ENCODE results near the gene DSCAML1.

Gene DSCAML1

DNA sequence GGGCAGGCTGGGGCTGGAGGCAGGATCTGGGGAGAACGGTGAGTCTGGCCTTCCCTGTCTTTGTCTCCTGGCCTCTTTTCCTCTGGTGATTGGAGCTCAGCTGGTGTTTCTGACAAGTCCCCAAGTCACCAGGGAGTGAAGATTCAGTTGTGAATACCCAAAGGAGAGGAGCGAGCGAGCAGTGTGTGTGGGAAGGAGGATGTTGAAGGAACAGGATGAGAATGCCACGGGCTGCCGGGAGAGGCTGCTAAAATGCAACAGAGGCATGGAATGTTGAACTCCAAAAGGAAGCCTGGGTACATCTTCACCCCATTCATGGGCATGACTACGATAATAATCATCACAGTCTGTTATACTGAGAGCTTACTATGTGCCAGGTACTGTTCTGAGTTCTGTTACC lies 306.1 kb downstream of the DSCAML1 start:
- DNase-seq = no peak

DNA sequence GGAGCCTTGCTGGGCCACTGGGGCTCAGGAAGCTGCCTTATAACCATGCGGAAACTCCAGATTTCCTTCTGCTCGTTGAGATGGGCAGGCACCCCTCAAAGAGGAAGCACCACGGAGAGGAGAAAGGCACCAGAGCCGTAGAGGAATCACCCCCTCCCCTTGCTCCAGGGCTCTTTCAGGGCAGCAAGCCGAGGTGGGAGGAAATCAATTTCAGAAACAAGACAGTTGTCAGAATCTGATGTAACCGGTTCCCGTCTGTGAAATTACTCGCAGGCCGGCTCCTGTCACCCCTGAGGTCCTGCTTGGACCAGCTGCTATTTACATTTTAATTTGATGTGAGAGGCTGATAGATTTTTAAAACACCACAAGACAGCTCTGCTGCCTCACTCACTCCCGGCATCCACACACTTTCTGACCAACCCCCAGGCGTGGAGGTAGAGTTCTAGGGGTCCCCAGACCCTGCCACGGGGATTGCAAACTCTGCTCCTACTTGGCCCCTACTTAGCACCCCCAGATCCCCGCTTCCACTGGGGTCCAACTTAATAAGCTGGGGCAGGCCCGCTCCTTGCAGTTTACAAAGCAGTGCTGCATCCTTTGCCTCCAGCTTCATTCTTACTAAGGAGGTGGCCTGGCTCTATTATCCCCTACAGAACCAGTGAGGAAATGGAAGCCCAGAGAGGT lies 306.9 kb downstream of the DSCAML1 start:
- H3K4me1 Mint-ChIP-seq = no peaks in the 10 kb centered on the region
- ATAC-seq (no peak), DNase-seq (no peak)
- no peak overlapping the region for H3K27ac Mint-ChIP-seq
- H3K4me3 Mint-ChIP-seq = no peak overlapping the region
- peaks cover 20% of the 10 kb centered on the region for H3K27me3 Mint-ChIP-seq
- H3K9me3 Mint-ChIP-seq = no peaks in the 10 kb centered on the region
- H3K36me3 Mint-ChIP-seq (ENCODE audit: low read depth) = no peaks in the 10 kb centered on the region

More for the DNA sequence above, 306.1 kb downstream of the DSCAML1 start:
- peaks cover 20% of the 10 kb centered on the region for H3K27me3 Mint-ChIP-seq
- H3K4me3 Mint-ChIP-seq = no peak overlapping the region
- no peaks in the 10 kb centered on the region for H3K36me3 Mint-ChIP-seq (ENCODE audit: low read depth)
- H3K4me1 Mint-ChIP-seq = no peaks in the 10 kb centered on the region
- no peak for ATAC-seq
- H3K9me3 Mint-ChIP-seq = no peaks in the 10 kb centered on the region
- no peak overlapping the region for H3K27ac Mint-ChIP-seq

DNA sequence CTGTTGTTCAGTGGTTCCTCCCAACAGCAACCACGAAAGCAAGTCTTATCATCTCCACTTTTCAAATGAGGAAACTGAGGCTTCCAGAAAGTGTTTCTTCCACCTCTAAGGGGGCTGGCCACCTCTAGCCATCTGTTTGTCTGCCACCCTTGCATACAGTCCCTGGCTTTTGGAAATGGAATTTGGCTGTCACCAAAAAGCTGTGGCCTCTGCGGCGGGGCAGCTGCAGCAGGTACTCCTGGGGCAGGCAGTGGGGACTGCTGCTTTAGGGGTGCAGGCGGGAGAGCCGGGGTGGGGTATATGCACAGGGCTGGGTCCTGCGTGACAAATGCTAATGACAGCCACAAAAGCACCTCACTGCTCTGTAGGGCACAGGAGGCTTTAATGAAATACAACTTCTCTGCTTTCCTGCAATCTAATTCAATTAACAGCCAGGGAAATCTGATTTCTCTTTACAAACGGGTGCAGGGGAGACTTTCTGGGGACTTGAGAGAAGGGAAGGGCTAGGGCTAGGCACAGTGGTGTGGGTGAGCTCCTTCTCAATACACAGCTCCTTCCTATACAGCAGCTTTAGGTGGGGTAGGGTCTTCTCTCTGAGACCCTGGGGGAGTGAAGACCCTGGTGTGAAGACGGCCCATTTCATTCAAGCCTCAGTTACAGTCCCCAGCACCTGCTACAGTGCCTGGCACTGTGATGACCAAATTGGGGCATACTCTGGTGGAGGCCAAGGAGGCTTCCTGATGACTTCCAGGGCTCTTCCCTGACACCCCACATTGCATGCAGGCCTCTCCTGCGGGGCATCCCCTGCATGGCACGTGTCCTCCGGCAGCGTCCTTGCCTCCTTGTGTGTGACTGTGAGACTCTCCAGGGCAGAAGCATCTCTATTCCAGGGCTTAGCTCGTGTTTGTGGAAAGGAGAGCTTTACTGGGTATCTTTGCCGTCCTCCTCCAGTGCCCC lies 307.7 kb downstream of the DSCAML1 start:
- no peak overlapping the region for H3K4me3 Mint-ChIP-seq
- H3K27me3 Mint-ChIP-seq = peaks cover 17% of the 10 kb centered on the region
- DNase-seq = no peak
- H3K36me3 Mint-ChIP-seq (ENCODE audit: low read depth) = no peaks in the 10 kb centered on the region
- no peak for ATAC-seq
- no peak overlapping the region for H3K27ac Mint-ChIP-seq
- H3K9me3 Mint-ChIP-seq = no peaks in the 10 kb centered on the region
- no peaks in the 10 kb centered on the region for H3K4me1 Mint-ChIP-seq

DNA sequence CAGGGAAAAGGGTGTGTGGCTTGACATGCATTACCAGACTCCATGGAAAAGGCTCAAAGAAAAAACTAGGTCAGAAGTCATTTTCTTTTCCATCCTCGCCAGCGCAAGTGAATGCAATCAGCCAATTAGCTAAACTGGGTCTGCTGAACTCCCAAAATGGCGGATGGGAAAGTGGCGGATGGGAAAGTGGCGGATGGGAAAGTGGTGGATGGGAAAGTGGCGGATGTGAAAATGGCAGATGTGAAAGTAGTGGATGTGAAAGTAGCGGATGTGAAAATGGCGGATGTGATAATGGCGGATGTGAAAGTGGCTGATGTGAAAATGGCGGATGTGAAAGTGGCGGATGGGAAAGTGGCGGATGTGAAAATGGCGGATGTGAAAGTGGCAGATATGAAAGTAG lies 311.0 kb downstream of the DSCAML1 start:
- no peak for DNase-seq
- H3K27ac Mint-ChIP-seq = no peak overlapping the region
- no peak for ATAC-seq
- no peaks in the 10 kb centered on the region for H3K4me1 Mint-ChIP-seq
- H3K4me3 Mint-ChIP-seq = no peak overlapping the region
- H3K9me3 Mint-ChIP-seq = no peaks in the 10 kb centered on the region
- no peaks in the 10 kb centered on the region for H3K36me3 Mint-ChIP-seq (ENCODE audit: low read depth)
- peaks cover 9% of the 10 kb centered on the region for H3K27me3 Mint-ChIP-seq

DNA sequence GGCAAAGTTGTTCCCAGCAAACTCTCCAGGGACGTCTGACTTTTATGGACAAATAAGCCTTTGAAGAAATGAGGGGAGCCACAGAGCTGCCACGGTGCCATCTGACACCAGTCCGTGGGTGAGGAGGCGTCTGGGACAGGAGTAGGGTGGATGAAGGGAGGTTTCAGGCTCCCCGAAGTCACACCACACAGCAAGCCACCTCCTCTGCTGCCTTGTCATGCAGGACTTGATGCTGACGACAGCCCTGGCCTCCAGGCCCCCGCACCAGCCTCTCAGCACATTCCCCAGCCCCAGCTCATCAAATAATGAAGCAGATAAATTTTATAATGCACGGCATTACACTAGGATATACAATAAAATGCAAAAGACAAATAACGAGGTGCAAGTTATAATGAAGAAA lies 312.9 kb downstream of the DSCAML1 start:
- H3K27me3 Mint-ChIP-seq = peaks cover 1% of the 10 kb centered on the region
- no peaks in the 10 kb centered on the region for H3K36me3 Mint-ChIP-seq (ENCODE audit: low read depth)
- no peaks in the 10 kb centered on the region for H3K4me1 Mint-ChIP-seq
- no peaks in the 10 kb centered on the region for H3K9me3 Mint-ChIP-seq
- no peak for DNase-seq
- no peak overlapping the region for H3K27ac Mint-ChIP-seq
- no peak overlapping the region for H3K4me3 Mint-ChIP-seq
- ATAC-seq = no peak

DNA sequence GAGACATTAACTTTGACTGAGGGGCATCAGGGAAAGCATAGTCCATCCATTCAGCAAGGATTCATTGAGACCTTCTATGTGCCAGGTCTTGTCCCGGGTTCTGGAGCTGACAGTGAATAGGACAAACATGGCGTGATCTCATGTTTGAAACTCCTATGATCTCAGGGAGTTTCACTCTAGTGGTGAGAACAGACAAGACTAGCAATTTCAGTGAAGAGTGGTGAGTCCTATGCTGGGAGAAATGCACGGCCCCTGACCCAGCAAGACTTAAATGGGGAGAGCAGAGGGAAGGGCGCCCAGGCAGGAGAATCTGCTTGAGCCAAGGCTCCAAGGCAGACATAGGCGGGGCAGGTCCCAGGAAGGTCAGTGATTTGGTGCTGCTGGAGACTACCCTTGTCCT lies 313.6 kb downstream of the DSCAML1 start:
- Mint-ChIP-seq H3K27ac (no peak overlapping the region), H3K9me3 (no peaks in the 10 kb centered on the region), H3K27me3 (peaks cover 1% of the 10 kb centered on the region), H3K4me3 (no peak overlapping the region), H3K36me3 (ENCODE audit: low read depth) (no peaks in the 10 kb centered on the region), H3K4me1 (no peaks in the 10 kb centered on the region)
- ATAC-seq (no peak), DNase-seq (no peak)

DNA sequence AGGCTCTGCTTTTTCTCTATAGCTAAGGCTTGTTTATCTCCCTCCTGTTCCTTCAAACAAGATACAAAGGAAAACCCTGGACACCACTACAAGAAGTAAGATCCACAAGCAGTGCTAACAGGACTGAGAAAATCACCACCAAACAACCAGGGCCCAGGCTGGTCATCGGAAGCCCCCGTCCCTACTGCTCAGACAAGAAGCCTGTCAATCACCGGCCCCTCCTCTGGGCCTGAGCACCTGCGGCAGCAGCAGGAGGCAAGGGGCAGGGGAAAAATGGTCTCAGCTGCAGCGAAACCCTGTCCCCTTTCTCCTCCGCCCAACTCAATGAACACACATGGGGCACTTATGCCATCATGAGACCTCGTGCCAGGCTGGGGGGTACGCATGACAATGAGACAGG lies 314.1 kb downstream of the DSCAML1 start:
- H3K36me3 Mint-ChIP-seq (ENCODE audit: low read depth) = no peaks in the 10 kb centered on the region
- no peaks in the 10 kb centered on the region for H3K9me3 Mint-ChIP-seq
- ATAC-seq (no peak), DNase-seq (no peak)
- H3K27ac Mint-ChIP-seq = no peak overlapping the region
- H3K4me3 Mint-ChIP-seq = no peak overlapping the region
- H3K4me1 Mint-ChIP-seq = no peaks in the 10 kb centered on the region
- peaks cover 1% of the 10 kb centered on the region for H3K27me3 Mint-ChIP-seq

DNA sequence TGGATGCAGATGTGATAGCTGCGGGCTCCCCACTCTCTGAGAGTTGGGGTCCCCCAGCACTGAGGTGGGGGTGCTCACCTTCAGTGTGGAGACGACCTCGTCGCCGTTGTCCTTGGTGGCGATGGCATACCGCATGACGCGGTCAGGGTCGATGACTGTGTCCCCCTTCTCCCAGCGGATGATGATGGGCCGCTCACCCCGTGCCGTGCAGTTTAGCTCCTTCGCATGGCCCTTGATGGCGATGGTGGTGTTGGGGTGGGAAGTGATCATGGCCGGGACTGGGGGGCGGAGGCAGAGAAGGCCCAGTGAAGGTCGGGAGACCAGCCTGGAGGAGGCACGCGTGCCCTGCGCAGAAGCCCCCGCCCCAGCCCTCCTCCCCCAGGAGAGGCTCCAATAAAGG lies 315.1 kb downstream of the DSCAML1 start:
- Mint-ChIP-seq H3K36me3 (ENCODE audit: low read depth) (no peaks in the 10 kb centered on the region), H3K4me1 (no peaks in the 10 kb centered on the region), H3K27me3 (peaks cover 1% of the 10 kb centered on the region), H3K9me3 (no peaks in the 10 kb centered on the region), H3K27ac (no peak overlapping the region), H3K4me3 (no peak overlapping the region)
- DNase-seq (no peak), ATAC-seq (no peak)

DNA sequence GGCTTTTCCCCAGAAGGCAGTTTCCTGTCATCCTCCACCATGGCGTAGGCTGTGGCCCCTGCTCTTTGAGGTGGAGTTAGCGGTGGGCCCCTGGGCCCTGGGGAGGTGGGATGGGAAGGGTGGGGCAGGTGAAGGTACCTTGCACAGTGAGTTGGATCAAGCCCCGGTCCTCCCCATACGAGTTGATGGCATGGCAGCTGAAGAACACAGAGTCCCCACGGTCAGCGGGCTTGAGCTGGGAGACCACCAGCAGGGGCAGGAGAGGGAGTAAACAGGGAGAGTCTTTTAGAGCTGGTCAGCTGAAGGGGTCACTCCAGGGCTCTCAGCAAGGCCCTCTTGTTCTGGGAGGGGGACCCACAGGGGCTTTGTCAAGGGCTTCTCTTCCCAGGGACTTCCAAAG lies 316.0 kb downstream of the DSCAML1 start:
- DNase-seq = no peak
- Mint-ChIP-seq H3K27me3 (peaks cover 1% of the 10 kb centered on the region), H3K27ac (no peak overlapping the region), H3K4me1 (no peaks in the 10 kb centered on the region), H3K9me3 (no peaks in the 10 kb centered on the region), H3K4me3 (no peak overlapping the region), H3K36me3 (ENCODE audit: low read depth) (no peaks in the 10 kb centered on the region)
- ATAC-seq = no peak

DNA sequence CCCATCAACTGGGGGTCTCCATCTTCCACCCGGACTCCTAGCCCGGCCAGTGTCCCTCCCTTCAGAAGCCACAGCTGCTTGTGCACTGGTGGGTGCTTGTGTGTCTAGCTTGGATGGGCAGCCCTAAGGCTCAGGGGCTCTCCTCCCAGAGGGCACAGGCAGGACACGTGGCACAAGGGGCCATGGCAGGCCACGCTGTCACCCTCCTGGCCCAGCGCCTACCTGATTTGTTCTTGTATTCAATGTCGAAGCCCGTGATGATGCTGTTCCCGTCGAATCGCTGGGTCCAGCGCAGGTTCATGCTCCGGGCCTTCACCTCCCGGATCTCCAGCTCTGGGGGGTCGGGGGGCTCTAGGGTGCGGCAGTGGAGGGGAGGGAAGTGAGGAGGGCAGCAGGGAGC lies 316.8 kb downstream of the DSCAML1 start:
- Mint-ChIP-seq H3K27ac (no peak overlapping the region), H3K9me3 (no peaks in the 10 kb centered on the region), H3K36me3 (ENCODE audit: low read depth) (no peaks in the 10 kb centered on the region), H3K27me3 (peaks cover 1% of the 10 kb centered on the region), H3K4me1 (no peaks in the 10 kb centered on the region), H3K4me3 (no peak overlapping the region)
- no peak for DNase-seq
- ATAC-seq = no peak

DNA sequence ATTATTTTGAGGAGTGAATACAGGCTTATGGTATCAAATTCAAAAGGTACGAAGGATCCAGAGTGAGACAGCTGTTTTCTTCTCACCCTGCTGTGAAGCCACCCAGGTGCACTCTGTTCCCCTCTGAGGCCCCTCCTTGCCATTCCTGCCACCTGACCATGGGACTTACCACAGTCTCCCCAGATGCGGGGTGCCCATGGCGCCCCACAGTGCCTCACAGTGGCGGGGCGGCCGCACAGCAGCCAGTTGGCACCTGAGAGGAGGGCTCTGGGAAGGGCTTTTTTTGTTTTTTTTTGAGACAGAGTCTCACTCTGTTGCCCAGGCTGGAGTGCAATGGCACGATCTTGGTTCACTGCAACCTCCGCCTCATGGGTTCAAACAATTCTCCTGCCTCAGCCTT lies 317.6 kb downstream of the DSCAML1 start:
- Mint-ChIP-seq H3K4me3 (no peak overlapping the region), H3K27ac (no peak overlapping the region), H3K27me3 (peaks cover 5% of the 10 kb centered on the region), H3K4me1 (no peaks in the 10 kb centered on the region), H3K9me3 (no peaks in the 10 kb centered on the region), H3K36me3 (ENCODE audit: low read depth) (no peaks in the 10 kb centered on the region)
- no peak for ATAC-seq
- peak; percentile 26 for DNase-seq

DNA sequence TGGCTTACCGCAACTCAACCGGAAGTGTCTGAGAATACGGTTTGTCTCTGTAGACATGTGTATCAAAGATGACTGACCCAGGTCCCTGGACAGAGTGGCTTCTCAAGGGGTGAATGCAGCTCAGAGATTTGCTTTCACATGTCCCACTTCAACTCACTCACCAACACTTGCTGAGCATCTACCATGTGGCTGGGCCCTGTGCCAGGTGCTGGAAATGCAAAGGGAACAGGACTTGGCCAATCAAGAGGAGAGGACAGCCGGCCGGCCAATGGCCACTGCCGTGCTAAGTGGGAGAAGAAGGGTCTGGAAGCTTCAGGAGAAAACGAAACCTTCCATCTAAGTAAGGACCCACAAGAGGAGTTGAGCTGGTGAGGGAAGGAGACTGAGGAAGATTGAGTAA lies 318.1 kb downstream of the DSCAML1 start:
- Mint-ChIP-seq H3K27ac (no peak overlapping the region), H3K4me3 (no peak overlapping the region), H3K36me3 (ENCODE audit: low read depth) (no peaks in the 10 kb centered on the region), H3K9me3 (no peaks in the 10 kb centered on the region), H3K4me1 (no peaks in the 10 kb centered on the region), H3K27me3 (peaks cover 5% of the 10 kb centered on the region)
- DNase-seq (no peak), ATAC-seq (no peak)

DNA sequence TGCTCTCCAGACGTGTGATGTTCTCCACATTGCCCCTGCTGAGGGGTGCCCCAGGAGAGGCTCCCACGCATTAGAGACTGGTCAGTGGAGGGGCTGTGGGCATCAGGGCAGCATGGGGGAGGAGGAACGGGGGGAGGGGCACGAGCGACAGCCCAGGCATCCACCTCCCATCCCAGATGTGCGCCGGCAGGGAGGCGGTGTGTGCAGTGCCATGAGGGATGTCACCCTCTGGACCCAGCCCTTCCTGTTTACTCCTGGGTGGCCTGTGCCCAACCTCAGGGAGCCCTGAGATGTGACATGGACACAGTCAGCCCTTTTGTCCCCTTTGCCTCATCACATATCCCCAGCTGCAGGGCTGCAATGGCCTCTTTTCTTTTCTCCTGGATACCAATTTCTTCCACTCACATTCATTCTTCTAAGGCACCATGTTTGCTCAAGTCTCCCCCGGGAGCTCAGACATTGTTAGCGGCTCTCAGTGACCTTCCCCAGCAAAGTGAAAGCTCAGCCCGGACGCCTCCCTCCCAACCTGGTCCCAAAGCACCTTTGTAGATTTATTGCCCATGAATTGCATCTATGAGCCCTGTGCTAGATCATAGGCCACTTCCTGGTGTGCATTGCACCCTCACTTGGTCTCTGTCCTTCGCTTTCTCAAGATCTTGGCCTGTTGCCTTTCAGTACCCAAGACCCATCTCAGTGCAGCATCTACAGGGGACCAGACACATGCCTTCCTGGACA lies 318.7 kb downstream of the DSCAML1 start:
- H3K27ac Mint-ChIP-seq = no peak overlapping the region
- no peaks in the 10 kb centered on the region for H3K4me1 Mint-ChIP-seq
- DNase-seq (no peak), ATAC-seq (no peak)
- peaks cover 5% of the 10 kb centered on the region for H3K27me3 Mint-ChIP-seq
- H3K9me3 Mint-ChIP-seq = no peaks in the 10 kb centered on the region
- no peaks in the 10 kb centered on the region for H3K36me3 Mint-ChIP-seq (ENCODE audit: low read depth)
- H3K4me3 Mint-ChIP-seq = no peak overlapping the region

DNA sequence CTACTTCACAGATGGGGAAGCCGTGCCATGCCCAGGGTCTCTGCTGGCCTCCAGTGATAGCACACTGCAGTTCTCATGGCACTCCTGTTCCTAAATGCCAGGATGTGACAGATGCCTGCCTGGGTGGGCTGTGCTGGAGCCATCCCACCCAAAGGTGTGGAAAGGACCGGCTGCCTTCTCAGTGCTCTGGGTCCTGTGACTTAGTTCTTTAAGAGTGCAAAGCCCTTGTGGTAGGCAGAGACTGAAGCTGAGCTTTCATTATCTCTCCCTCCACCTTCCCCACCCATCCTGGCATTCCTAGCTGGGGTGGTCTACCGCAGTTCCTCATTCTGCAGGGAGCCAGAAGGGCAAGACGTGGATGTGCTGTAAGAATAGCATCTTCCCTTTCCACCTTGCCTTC lies 319.3 kb downstream of the DSCAML1 start:
- DNase-seq (no peak), ATAC-seq (no peak)
- no peak overlapping the region for H3K27ac Mint-ChIP-seq
- no peaks in the 10 kb centered on the region for H3K4me1 Mint-ChIP-seq
- H3K9me3 Mint-ChIP-seq = no peaks in the 10 kb centered on the region
- peaks cover 5% of the 10 kb centered on the region for H3K27me3 Mint-ChIP-seq
- no peaks in the 10 kb centered on the region for H3K36me3 Mint-ChIP-seq (ENCODE audit: low read depth)
- H3K4me3 Mint-ChIP-seq = no peak overlapping the region
